Measurements from ENCODE around the gene SIK2.

The SIK2 gene

GRCh38 chr11:111698852-111699559, 96.8 kb downstream of the SIK2 start:
- no peak overlapping the region for H3K4me3 ChIP-seq (replicated peaks; ENCODE audit: low read depth, low read length)
- peak; percentile 17 for DNase-seq (ENCODE audit: low read depth)
- TF ChIP-seq, protein P1, sequence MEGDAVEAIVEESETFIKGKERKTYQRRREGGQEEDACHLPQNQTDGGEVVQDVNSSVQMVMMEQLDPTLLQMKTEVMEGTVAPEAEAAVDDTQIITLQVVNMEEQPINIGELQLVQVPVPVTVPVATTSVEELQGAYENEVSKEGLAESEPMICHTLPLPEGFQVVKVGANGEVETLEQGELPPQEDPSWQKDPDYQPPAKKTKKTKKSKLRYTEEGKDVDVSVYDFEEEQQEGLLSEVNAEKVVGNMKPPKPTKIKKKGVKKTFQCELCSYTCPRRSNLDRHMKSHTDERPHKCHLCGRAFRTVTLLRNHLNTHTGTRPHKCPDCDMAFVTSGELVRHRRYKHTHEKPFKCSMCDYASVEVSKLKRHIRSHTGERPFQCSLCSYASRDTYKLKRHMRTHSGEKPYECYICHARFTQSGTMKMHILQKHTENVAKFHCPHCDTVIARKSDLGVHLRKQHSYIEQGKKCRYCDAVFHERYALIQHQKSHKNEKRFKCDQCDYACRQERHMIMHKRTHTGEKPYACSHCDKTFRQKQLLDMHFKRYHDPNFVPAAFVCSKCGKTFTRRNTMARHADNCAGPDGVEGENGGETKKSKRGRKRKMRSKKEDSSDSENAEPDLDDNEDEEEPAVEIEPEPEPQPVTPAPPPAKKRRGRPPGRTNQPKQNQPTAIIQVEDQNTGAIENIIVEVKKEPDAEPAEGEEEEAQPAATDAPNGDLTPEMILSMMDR (IDR thresholded peaks at IDR 0.05; ENCODE audit: low read length, missing control alignments), result no peak

- no peak overlapping the region for H3K4me3 ChIP-seq (replicated peaks; ENCODE audit: low read depth, low read length)
- TF ChIP-seq, protein P1 (IDR thresholded peaks at IDR 0.05; ENCODE audit: low read length, missing control alignments), result no peak
- no peak for DNase-seq (ENCODE audit: low read depth)
Measured at GRCh38 chr11:111699579-111700156, 97.4 kb downstream of the SIK2 start.

DNA sequence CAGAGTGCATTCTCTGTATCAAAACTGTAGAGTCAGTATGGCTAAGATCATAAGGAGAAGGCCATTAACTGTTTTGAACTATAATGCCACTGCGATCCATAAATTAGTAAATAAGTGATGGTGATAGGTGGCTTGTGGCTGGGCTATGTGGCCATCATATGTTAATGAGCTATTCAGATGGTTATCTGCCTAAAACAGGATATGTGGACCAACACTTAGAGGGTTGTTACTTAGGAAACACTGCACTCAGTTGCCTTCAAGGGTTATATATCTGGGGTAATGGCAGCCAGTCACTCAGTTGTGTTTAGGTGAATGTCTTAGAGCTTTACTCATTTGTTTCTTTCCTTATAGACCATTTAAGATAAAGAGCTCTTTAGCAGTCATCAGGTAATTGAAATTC, 97.9 kb downstream of the SIK2 start:
- TF ChIP-seq, protein P1 (IDR thresholded peaks at IDR 0.05; ENCODE audit: low read length, missing control alignments), result no peak
- no peak for DNase-seq (ENCODE audit: low read depth)
- H3K4me3 ChIP-seq (replicated peaks; ENCODE audit: low read depth, low read length), result no peak overlapping the region

GRCh38 chr11:111702623-111703022, 100.4 kb downstream of the SIK2 start:
- no peak for DNase-seq (ENCODE audit: low read depth)
- TF ChIP-seq, protein P1 (IDR thresholded peaks at IDR 0.05; ENCODE audit: low read length, missing control alignments), result no peak
- H3K4me3 ChIP-seq (replicated peaks; ENCODE audit: low read depth, low read length), result no peak overlapping the region

- no peak for DNase-seq (ENCODE audit: low read depth)
- no peak overlapping the region for H3K4me3 ChIP-seq (replicated peaks; ENCODE audit: low read depth, low read length)
- TF ChIP-seq, protein P1 (IDR thresholded peaks at IDR 0.05; ENCODE audit: low read length, missing control alignments), result no peak
Measured at GRCh38 chr11:111703576-111703975, 101.3 kb downstream of the SIK2 start.

DNA sequence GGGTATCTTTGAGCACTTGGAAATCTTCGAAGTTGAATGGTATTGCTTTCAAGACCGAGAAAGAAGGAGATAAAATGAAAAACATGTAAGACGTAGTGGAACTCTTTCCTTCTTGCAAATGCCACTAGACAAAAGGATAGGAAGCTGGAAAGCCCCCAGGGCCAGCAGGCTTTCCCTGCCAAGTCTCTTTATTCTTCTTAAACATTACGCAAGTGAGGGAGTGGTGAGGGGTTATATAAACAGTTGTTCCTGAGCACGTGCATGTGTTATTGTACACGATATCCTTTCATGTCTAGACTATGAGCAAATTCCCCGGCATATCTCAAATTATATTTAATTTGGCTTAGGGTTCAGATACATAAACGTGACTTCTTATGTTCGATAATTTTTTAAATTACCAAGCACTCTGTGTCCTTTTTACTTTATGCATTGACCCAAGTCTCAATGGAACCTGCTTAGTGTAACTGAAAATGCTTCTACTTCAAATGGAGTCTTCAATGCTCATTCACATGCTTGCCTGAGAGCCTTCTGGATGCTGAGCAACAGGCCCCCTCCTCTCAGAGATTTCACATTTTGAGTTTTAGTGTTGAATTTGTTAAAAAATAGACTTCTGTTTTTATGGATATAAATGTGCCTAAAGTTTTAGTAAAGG, 104.9 kb downstream of the SIK2 start:
- H3K4me3 ChIP-seq (replicated peaks; ENCODE audit: low read depth, low read length), result no peak overlapping the region
- TF ChIP-seq, protein P1 (IDR thresholded peaks at IDR 0.05; ENCODE audit: low read length, missing control alignments), result no peak
- peak; percentile 97 for DNase-seq (ENCODE audit: low read depth)

Measured in fibroblast of pulmonary artery (primary cell).